ENCODE results near the gene PDS5B.

DNA sequence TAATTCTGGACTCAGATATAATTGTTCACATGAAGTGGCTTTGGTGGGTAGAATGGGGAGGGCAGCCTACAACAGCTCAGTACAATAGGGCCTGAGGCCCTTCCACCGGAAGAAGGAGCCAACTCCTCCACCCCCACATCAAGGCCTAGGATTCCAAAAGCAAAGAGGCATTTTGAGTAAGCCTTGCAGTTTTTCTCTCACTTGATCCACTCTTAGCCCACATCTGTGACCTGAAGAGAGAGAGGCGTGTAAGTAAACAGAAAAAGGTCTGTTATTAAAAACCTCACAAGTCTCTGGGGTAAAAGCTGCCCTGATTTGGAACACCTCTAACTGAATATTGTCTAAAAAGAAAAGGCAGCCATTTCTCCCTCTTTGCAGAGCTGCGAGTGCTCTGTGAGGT is 215.9 kb downstream of the PDS5B start:
- TF ChIP-seq, protein P1, sequence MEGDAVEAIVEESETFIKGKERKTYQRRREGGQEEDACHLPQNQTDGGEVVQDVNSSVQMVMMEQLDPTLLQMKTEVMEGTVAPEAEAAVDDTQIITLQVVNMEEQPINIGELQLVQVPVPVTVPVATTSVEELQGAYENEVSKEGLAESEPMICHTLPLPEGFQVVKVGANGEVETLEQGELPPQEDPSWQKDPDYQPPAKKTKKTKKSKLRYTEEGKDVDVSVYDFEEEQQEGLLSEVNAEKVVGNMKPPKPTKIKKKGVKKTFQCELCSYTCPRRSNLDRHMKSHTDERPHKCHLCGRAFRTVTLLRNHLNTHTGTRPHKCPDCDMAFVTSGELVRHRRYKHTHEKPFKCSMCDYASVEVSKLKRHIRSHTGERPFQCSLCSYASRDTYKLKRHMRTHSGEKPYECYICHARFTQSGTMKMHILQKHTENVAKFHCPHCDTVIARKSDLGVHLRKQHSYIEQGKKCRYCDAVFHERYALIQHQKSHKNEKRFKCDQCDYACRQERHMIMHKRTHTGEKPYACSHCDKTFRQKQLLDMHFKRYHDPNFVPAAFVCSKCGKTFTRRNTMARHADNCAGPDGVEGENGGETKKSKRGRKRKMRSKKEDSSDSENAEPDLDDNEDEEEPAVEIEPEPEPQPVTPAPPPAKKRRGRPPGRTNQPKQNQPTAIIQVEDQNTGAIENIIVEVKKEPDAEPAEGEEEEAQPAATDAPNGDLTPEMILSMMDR (IDR thresholded peaks at IDR 0.05 in 8 of 11, conservative IDR thresholded peaks at IDR 0.05 in 3 of 11): no peak
- TF ChIP-seq POLR2AphosphoS5 (IDR thresholded peaks at IDR 0.05) (no peak), POLR2A (IDR thresholded peaks at IDR 0.05) (no peak)

All from spleen (tissue), 7 donors.